Astrocyte (in vitro differentiated cells and primary cell): Measurements from ENCODE around the gene AKIP1. TPM values are rescaled to one million over a fixed set of nuclear protein-coding genes. Genes with fewer than 3 reads are reported as not detected.

Source experiments
- DNase-seq: peaks from one replicate; pipeline ENCODE4 v3.0.0-alpha.2; 2010; ENCODE audit warnings: low read depth
- FAIRE-seq: peaks from 2 replicates; lab custom pipeline; 2011; peaks lifted over from hg19 to GRCh38; lab: Jason Lieb, UNC
- H2AFZ ChIP-seq: 2 replicates; pipeline ENCODE4 v1.6.0; 2012; ENCODE audit warnings: low read depth, low read length, inconsistent platforms
- H3K27ac ChIP-seq: 2 replicates; pipeline ENCODE4 v1.5.1; 2011; ENCODE audit warnings: low read depth, low read length, inconsistent platforms
- H3K27me3 ChIP-seq: 2 replicates; pipeline ENCODE4 v1.6.0; 2011; ENCODE audit warnings: low read length, inconsistent platforms; ENCODE audit not compliant: insufficient read depth
- H3K36me3 ChIP-seq: 2 replicates; pipeline ENCODE4 v1.5.1; 2011; ENCODE audit warnings: low read length, inconsistent platforms; ENCODE audit not compliant: insufficient read depth
- H3K4me1 ChIP-seq: 2 replicates; pipeline ENCODE4 v1.5.1; 2011; ENCODE audit warnings: low read length, inconsistent platforms; ENCODE audit not compliant: insufficient read depth
- H3K4me2 ChIP-seq: 2 replicates; pipeline ENCODE4 v1.6.0; 2012; ENCODE audit warnings: low read length, inconsistent platforms
- H3K4me3 ChIP-seq: 2 replicates; pipeline ENCODE4 v1.5.1; 2011; ENCODE audit warnings: low read depth, mild to moderate bottlenecking, low read length, inconsistent platforms; ENCODE audit not compliant: insufficient read depth
- H3K79me2 ChIP-seq: 2 replicates; pipeline ENCODE4 v1.6.0; 2012; ENCODE audit warnings: mild to moderate bottlenecking, low read length, inconsistent platforms; ENCODE audit not compliant: insufficient read depth
- H3K9ac ChIP-seq: 2 replicates; pipeline ENCODE4 v1.6.0; 2012; ENCODE audit warnings: mild to moderate bottlenecking, low read length, inconsistent platforms
- H3K9me3 ChIP-seq: 2 replicates; pipeline ENCODE4 v1.5.1; 2012; ENCODE audit warnings: low read depth, mild to moderate bottlenecking, low read length, inconsistent platforms; ENCODE audit not compliant: insufficient read depth
- H4K20me1 ChIP-seq: 2 replicates; pipeline ENCODE4 v1.6.0; 2012; ENCODE audit warnings: low read length, inconsistent platforms; ENCODE audit not compliant: insufficient read depth
- H3K27ac Mint-ChIP-seq: one replicate; pipeline ENCODE4 v1.8.0; 2021; ENCODE audit warnings: mild to moderate bottlenecking, mixed read lengths; ENCODE audit not compliant: unreplicated experiment
- H3K27me3 Mint-ChIP-seq: one replicate; pipeline ENCODE4 v1.8.0; 2021; ENCODE audit warnings: low read depth, mixed read lengths; ENCODE audit not compliant: unreplicated experiment
- H3K36me3 Mint-ChIP-seq: one replicate; pipeline ENCODE4 v1.8.0; 2021; ENCODE audit warnings: low read depth, mixed read lengths; ENCODE audit not compliant: unreplicated experiment
- H3K4me1 Mint-ChIP-seq: one replicate; pipeline ENCODE4 v1.8.0; 2021; ENCODE audit warnings: low read depth, mixed read lengths; ENCODE audit not compliant: unreplicated experiment
- H3K4me3 Mint-ChIP-seq: one replicate; pipeline ENCODE4 v1.8.0; 2021; ENCODE audit warnings: mild to moderate bottlenecking, moderate library complexity, mixed read lengths; ENCODE audit not compliant: unreplicated experiment
- H3K9me3 Mint-ChIP-seq: one replicate; pipeline ENCODE4 v1.8.0; 2021; ENCODE audit warnings: mild to moderate bottlenecking, mixed read lengths; ENCODE audit not compliant: unreplicated experiment
- EZH2 ChIP-seq: IDR thresholded peaks from 2 replicates; pipeline ENCODE4 v1.6.1; 2012; ENCODE audit warnings: mild to moderate bottlenecking, low read length, inconsistent platforms; ENCODE audit not compliant: insufficient read depth
- total RNA-seq: library from RNA; stranded (reverse); gene quantifications from 2 replicates; pipeline ENCODE4 v1.2.1, GENCODE V29; 2021
- TF ChIP-seq, protein P1 (sequence below): IDR thresholded peaks from 2 replicates; pipeline ENCODE4 v1.5.1; 2011; ENCODE audit warnings: low read depth, mild to moderate bottlenecking, inconsistent platforms, low read length, moderate library complexity; ENCODE audit not compliant: insufficient read depth

The AKIP1 gene
- total RNA-seq, 1 donor from 2014 or later, result 48.2 TPM

DNA sequence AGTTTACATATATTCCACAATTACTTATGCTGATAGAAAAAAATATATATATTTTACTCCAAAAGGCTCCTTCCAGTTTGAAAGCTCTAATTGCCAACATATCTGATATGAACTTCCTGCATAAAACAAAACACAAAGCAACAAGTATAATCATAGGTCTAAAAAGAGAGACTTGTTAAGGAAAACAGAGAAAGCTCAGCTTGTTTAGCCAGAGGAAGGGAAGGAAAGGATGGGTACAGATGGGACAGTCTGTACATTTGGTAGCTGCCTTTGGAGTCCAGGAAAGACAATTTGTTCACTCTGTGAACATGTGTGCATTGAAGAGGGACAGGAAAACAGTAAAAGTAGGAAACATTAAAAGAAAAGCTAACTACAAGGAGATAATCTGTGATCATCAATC is 45.7 kb upstream of the AKIP1 start:
- H3K4me3 Mint-ChIP-seq, result no peak overlapping the region
- H3K27ac Mint-ChIP-seq, result no peak overlapping the region

DNA sequence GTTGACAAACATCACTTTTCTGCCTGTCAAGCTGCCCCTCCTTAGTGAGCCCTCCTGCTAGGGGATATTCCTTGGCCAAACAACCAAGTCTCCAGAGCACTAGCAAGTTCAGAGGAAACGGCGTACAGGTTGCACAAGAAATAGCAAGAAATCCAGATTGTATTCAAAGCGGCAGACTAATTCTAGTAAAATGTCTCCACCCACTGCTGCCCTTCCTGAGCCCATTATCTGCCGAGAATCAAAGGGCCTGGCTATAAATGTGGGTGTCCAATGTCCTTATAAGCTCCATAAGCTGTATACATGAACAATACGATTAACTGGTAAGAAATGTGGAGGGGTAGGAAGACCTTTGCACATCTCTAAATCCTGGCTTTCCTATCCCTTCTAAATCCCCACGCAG is 44.0 kb upstream of the AKIP1 start:
- Mint-ChIP-seq H3K4me1 (peaks cover 54% of the 10 kb centered on the region), H3K36me3 (no peaks in the 10 kb centered on the region), H3K27ac (no peak overlapping the region), H3K9me3 (no peaks in the 10 kb centered on the region), H3K4me3 (peak overlapping the region; percentile 67), H3K27me3 (no peaks in the 10 kb centered on the region)
- no peak overlapping the region for H2AFZ ChIP-seq
- H3K36me3 ChIP-seq, result no peaks in the 10 kb centered on the region
- H3K9me3 ChIP-seq, result no peaks in the 10 kb centered on the region
- H3K4me2 ChIP-seq, result peak overlapping the region; percentile 28
- H3K9ac ChIP-seq, result no peak overlapping the region
- H3K4me1 ChIP-seq, result peaks cover 43% of the 10 kb centered on the region
- peaks cover 66% of the 10 kb centered on the region for H3K79me2 ChIP-seq
- H3K27me3 ChIP-seq, result no peaks in the 10 kb centered on the region
- no peak overlapping the region for H3K27ac ChIP-seq
- TF ChIP-seq EZH2, result no peak
- TF ChIP-seq, protein P1, sequence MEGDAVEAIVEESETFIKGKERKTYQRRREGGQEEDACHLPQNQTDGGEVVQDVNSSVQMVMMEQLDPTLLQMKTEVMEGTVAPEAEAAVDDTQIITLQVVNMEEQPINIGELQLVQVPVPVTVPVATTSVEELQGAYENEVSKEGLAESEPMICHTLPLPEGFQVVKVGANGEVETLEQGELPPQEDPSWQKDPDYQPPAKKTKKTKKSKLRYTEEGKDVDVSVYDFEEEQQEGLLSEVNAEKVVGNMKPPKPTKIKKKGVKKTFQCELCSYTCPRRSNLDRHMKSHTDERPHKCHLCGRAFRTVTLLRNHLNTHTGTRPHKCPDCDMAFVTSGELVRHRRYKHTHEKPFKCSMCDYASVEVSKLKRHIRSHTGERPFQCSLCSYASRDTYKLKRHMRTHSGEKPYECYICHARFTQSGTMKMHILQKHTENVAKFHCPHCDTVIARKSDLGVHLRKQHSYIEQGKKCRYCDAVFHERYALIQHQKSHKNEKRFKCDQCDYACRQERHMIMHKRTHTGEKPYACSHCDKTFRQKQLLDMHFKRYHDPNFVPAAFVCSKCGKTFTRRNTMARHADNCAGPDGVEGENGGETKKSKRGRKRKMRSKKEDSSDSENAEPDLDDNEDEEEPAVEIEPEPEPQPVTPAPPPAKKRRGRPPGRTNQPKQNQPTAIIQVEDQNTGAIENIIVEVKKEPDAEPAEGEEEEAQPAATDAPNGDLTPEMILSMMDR, result no peak
- FAIRE-seq (no peak), DNase-seq (peak; percentile 19)
- H3K4me3 ChIP-seq, result no peak overlapping the region
- H4K20me1 ChIP-seq, result peaks cover 10% of the 10 kb centered on the region

More for the DNA sequence above, 45.7 kb upstream of the AKIP1 start:
- H3K4me3 ChIP-seq, result no peak overlapping the region
- H3K9me3 ChIP-seq, result no peaks in the 10 kb centered on the region
- no peak overlapping the region for H3K4me2 ChIP-seq
- H3K27me3 ChIP-seq, result no peaks in the 10 kb centered on the region
- TF ChIP-seq, protein P1, result no peak
- TF ChIP-seq EZH2, result no peak
- H3K9ac ChIP-seq, result no peak overlapping the region
- peaks cover 49% of the 10 kb centered on the region for H3K4me1 Mint-ChIP-seq
- no peak overlapping the region for H2AFZ ChIP-seq
- FAIRE-seq, result no peak
- H3K36me3 ChIP-seq, result no peaks in the 10 kb centered on the region
- H3K27ac ChIP-seq, result no peak overlapping the region
- peaks cover 16% of the 10 kb centered on the region for H4K20me1 ChIP-seq
- H3K79me2 ChIP-seq, result peaks cover 81% of the 10 kb centered on the region
- no peaks in the 10 kb centered on the region for H3K36me3 Mint-ChIP-seq
- no peaks in the 10 kb centered on the region for H3K27me3 Mint-ChIP-seq
- DNase-seq, result no peak
- H3K9me3 Mint-ChIP-seq, result no peaks in the 10 kb centered on the region
- peaks cover 36% of the 10 kb centered on the region for H3K4me1 ChIP-seq

DNA sequence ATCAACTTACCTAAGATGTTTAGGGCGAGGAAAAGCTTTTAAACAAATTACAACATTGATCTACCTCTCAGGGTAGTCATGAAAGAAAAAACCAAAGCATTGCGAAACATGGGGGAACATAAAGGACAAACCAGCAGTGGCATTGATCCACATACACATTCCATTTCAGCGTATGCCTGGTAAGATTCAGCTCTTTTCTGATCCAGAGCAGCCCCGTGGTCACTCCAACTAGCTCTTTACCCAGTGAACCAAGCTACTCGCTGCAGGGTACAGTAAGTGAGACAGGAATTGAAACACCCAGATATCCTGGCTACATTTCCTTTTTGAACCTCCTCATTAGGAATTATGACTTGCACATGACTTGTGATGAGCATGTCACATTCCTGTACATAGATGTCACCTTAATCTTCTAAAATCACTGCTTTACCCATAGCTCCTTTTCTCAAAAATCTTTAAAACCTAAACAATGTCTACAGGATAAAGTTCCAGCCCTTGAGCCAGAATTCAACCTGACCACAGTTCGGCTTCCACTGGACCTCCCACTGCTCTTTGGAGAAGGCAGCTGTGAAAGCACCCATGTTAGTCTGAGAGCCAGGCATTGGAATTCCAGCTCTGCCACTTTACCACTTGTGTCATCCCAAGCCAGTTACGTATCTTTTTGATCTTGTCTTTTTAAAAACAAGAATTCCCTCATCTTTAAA is 42.9 kb upstream of the AKIP1 start:
- TF ChIP-seq EZH2, result no peak
- TF ChIP-seq, protein P1, result no peak
- no peak overlapping the region for H2AFZ ChIP-seq
- Mint-ChIP-seq H3K27ac (peak overlapping the region; percentile 58), H3K9me3 (no peaks in the 10 kb centered on the region), H3K27me3 (no peaks in the 10 kb centered on the region), H3K36me3 (no peaks in the 10 kb centered on the region), H3K4me3 (peak overlapping the region; percentile 79), H3K4me1 (peaks cover 52% of the 10 kb centered on the region)
- no peaks in the 10 kb centered on the region for H3K36me3 ChIP-seq
- peak overlapping the region; percentile 26 for H3K4me2 ChIP-seq
- H4K20me1 ChIP-seq, result peaks cover 6% of the 10 kb centered on the region
- H3K27ac ChIP-seq, result no peak overlapping the region
- H3K9ac ChIP-seq, result no peak overlapping the region
- peaks cover 43% of the 10 kb centered on the region for H3K4me1 ChIP-seq
- H3K4me3 ChIP-seq, result no peak overlapping the region
- peak; percentile 71 for FAIRE-seq
- H3K9me3 ChIP-seq, result no peaks in the 10 kb centered on the region
- peak; percentile 64 for DNase-seq
- H3K79me2 ChIP-seq, result peaks cover 56% of the 10 kb centered on the region
- H3K27me3 ChIP-seq, result no peaks in the 10 kb centered on the region
